Endothelial cell of umbilical vein (primary cell): ENCODE data around the gene PSMD3. TPM values are rescaled to one million over a fixed set of nuclear protein-coding genes. Genes with fewer than 3 reads are reported as not detected.

Experiments used
- BruUV-seq: library from RNA; stranded (reverse); fragments of 400-500 nt; replicated peaks from 2 replicates; lab custom pipeline; 2021; lab: Mats Ljungman, UMichigan
- CTCF ChIA-PET: fragments of 300-600, 350-600 bp; sonication (Branson Sonifier 250); formaldehyde crosslinking; loops from one replicate; lab custom pipeline; 2021; ENCODE audit warnings: antibody characterized with exemption, inconsistent platforms; lab: Charles Lee
- POLR2A ChIA-PET: fragments of 300-600, 350-600 bp; sonication (Branson Sonifier 250); formaldehyde crosslinking; loops from one replicate; lab custom pipeline; 2021; ENCODE audit warnings: antibody characterized with exemption, inconsistent platforms; lab: Charles Lee
- DNase-seq: peaks from one replicate; pipeline ENCODE4 v3.0.0-alpha.2; 2011; ENCODE audit warnings: low read depth, low spot score
- FAIRE-seq: peaks from 2 replicates; lab custom pipeline; 2011; peaks lifted over from hg19 to GRCh38; lab: Jason Lieb, UNC
- H2AFZ ChIP-seq: 2 replicates; pipeline ENCODE4 v1.6.0; 2012; ENCODE audit warnings: low read depth, low read length, control low read depth, inconsistent platforms
- H3K27ac ChIP-seq: 2 replicates; pipeline ENCODE4 v1.5.1; 2011; ENCODE audit warnings: low read depth, mild to moderate bottlenecking, control low read depth, low read length, moderate library complexity; ENCODE audit not compliant: insufficient read depth
- H3K27me3 ChIP-seq, 2 experiments: 2 replicates each; pipeline versions ENCODE4 v1.6.0 to v1.6.1; 2011; ENCODE audit warnings: low read length in 2 of 2, mixed read lengths in 1 of 2; ENCODE audit not compliant: control insufficient read depth in 2 of 2, insufficient read depth in 2 of 2
- H3K36me3 ChIP-seq, 2 experiments: 2 replicates in 1 of 2; 3 replicates in 1 of 2; pipeline ENCODE4 v1.5.1; 2011; ENCODE audit warnings: low read length in 2 of 2, mild to moderate bottlenecking in 1 of 2, moderate library complexity in 1 of 2; ENCODE audit not compliant: control insufficient read depth in 2 of 2, insufficient read depth in 2 of 2; ENCODE audit errors: extremely low read depth in 1 of 2
- H3K4me1 ChIP-seq: 3 replicates; pipeline ENCODE4 v1.5.1; 2011; ENCODE audit warnings: mild to moderate bottlenecking, low read length; ENCODE audit not compliant: control insufficient read depth, insufficient read depth; ENCODE audit errors: extremely low read depth
- H3K4me2 ChIP-seq: 2 replicates; pipeline ENCODE4 v1.6.1; 2011; ENCODE audit warnings: low read length, control low read depth, mixed read lengths; ENCODE audit not compliant: insufficient read depth
- H3K4me3 ChIP-seq, 3 experiments: fragments of 200-600 bp in 1 of 3; sonication (generic), shearing (Covaris generic) in 1 of 3; replicated peaks in 1 of 3; 2 replicates each; pipeline ENCODE4 v1.5.1; 2011 to 2016; ENCODE audit warnings: control low read depth in 3 of 3, low read length in 3 of 3, mild to moderate bottlenecking in 2 of 3, inconsistent platforms in 1 of 3, low read depth in 1 of 3, moderate library complexity in 1 of 3; ENCODE audit not compliant: insufficient read depth in 1 of 3
- H3K79me2 ChIP-seq: 2 replicates; pipeline ENCODE4 v1.6.0; 2012; ENCODE audit warnings: low read length, inconsistent platforms; ENCODE audit not compliant: control insufficient read depth, insufficient read depth
- H3K9ac ChIP-seq: replicated peaks from 2 replicates; pipeline ENCODE3; 2011; ENCODE audit warnings: low read length, control low read depth; ENCODE audit not compliant: insufficient read depth; ENCODE audit errors: extremely low read depth
- H3K9me1 ChIP-seq: replicated peaks from 3 replicates; pipeline ENCODE4 v1.6.0; 2011; ENCODE audit warnings: mild to moderate bottlenecking, low read length; ENCODE audit not compliant: control insufficient read depth, insufficient read depth; ENCODE audit errors: extremely low read depth
- H3K9me3 ChIP-seq: replicated peaks from 2 replicates; pipeline ENCODE4 v1.5.1; 2012; ENCODE audit warnings: low read length, inconsistent platforms; ENCODE audit not compliant: control insufficient read depth, insufficient read depth
- H4K20me1 ChIP-seq: replicated peaks from 2 replicates; pipeline ENCODE3; 2011; ENCODE audit warnings: mild to moderate bottlenecking, low read length; ENCODE audit not compliant: control insufficient read depth, insufficient read depth; ENCODE audit errors: extremely low read depth
- FOS ChIP-seq: IDR thresholded peaks from 2 replicates; pipeline ENCODE4 v1.6.1; 2011; ENCODE audit warnings: mild to moderate bottlenecking, low read length, moderate library complexity, borderline replicate concordance; ENCODE audit not compliant: insufficient read depth
- GATA2 ChIP-seq: IDR thresholded peaks from 2 replicates; pipeline ENCODE4 v1.7.0; 2011; ENCODE audit warnings: low read depth, mild to moderate bottlenecking, moderate library complexity, mixed read lengths, low read length; ENCODE audit not compliant: insufficient read length, insufficient read depth
- dilution Hi-C: fragments of 300-500 bp; cut with MboI; formaldehyde crosslinking; loops from one replicate; pipeline ENCODE4 v1.15.0; 2019; ENCODE audit warnings: low sequenced_read_pairs; ENCODE audit not compliant: extremely low pct_ligation_motif_present
- intact Hi-C: fragments of 100-400 bp; cut with micrococcal nuclease; formaldehyde crosslinking; loops from one replicate; pipeline ENCODE4 v1.10.0; 2022
- polyA plus RNA-seq, 4 experiments: library from polyadenylated mRNA; depleted of rRNA in 3 of 4; stranded (reverse) in 3 of 4; unstranded in 1 of 4; fragments of >200 nt; gene quantifications; 2 replicates each; pipeline versions ENCODE4 v1.2.1 to v1.2.3, GENCODE V29; 2011 to 2012; ENCODE audit warnings: missing spikeins in 1 of 4
- total RNA-seq: library from RNA; stranded (reverse); gene quantifications from 2 replicates; pipeline ENCODE4 v1.2.3, GENCODE V29; 2021
- TF ChIP-seq, protein P1 (sequence below), 2 donors: IDR thresholded peaks; 1 replicate in 1 of 2; 2 replicates in 1 of 2; pipeline ENCODE4 v1.5.1; 2011; ENCODE audit warnings: low read length in 2 of 2, mild to moderate bottlenecking in 2 of 2, moderate library complexity in 2 of 2, control low read depth in 1 of 2, inconsistent platforms in 1 of 2, low read depth in 1 of 2; ENCODE audit not compliant: insufficient read depth in 1 of 2; ENCODE audit errors: extremely low read depth in 1 of 2

PSMD3 gene
- total and polyA plus RNA-seq, 2 donors (not counting 3 experiments of a cell fraction or from before 2014, with no cell fraction given) = 120 to 136 TPM

DNA sequence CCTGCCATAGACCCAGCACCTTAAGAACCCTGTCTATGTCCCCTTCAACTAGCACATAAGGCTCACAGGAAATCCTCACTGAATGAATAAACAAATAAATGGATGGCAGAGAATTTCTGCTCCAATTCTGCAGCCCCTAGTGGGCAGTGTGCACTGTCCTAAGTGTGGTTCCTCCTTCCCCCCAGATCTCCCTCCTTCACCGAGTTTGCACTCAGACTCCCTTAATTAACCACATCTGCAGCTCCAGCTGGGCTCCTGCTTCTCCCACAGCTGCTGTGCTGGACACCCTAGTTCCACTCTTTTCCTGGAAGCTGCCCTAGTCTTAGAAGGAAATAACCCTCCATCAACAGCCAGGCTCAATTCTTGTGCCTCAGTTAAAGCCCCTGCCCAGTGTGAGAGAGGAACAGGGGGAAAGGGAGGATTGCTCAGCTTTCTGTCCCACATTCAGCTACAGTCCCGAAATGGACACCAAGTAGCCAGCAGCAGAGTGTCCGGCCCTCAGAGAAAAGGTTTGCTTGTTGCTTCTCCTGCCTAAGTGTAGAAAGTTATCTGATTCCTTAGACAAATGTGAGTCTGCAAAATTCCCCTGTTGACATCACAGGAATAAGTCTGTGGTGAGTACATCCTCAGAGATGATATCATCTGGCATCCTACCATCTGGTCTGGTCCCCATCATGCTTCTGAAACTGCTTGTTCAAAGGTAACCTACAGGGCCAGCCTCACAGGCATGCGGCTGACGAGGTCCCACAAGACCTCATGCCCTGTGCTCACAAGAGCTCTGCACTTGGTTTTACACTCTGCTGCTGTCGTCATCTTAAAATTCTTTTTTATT lies 40.8 kb upstream of the PSMD3 start:
- peaks cover 0 to 2% of the 10 kb centered on the region in 2 experiments for H3K27me3 ChIP-seq
- intact Hi-C loops = no loop called here
- no peak overlapping the region for H3K4me2 ChIP-seq
- H2AFZ ChIP-seq = no peak overlapping the region
- H4K20me1 ChIP-seq = no peaks in the 10 kb centered on the region
- H3K27ac ChIP-seq = no peak overlapping the region
- peaks cover 5% of the 10 kb centered on the region for H3K4me1 ChIP-seq
- H3K9ac ChIP-seq = no peak overlapping the region
- POLR2A ChIA-PET = interaction anchor here (0.5 kb wide), 1 partner anchor 205 kb away, joined by 7 read pairs; no protein-coding TSS in a partner anchor
- peak; percentile 31 for DNase-seq
- H3K36me3 ChIP-seq = no peaks in the 10 kb centered on the region
- BruUV-seq = no TSS peak
- no peak overlapping the region for H3K4me3 ChIP-seq
- dilution Hi-C loops = no loop called here
- no peaks in the 10 kb centered on the region for H3K79me2 ChIP-seq
- no peaks in the 10 kb centered on the region for H3K9me3 ChIP-seq
- H3K9me1 ChIP-seq = no peaks in the 10 kb centered on the region
- FAIRE-seq = no peak
- no peak for TF ChIP-seq FOS
- TF ChIP-seq GATA2 = no peak
- TF ChIP-seq, protein P1, sequence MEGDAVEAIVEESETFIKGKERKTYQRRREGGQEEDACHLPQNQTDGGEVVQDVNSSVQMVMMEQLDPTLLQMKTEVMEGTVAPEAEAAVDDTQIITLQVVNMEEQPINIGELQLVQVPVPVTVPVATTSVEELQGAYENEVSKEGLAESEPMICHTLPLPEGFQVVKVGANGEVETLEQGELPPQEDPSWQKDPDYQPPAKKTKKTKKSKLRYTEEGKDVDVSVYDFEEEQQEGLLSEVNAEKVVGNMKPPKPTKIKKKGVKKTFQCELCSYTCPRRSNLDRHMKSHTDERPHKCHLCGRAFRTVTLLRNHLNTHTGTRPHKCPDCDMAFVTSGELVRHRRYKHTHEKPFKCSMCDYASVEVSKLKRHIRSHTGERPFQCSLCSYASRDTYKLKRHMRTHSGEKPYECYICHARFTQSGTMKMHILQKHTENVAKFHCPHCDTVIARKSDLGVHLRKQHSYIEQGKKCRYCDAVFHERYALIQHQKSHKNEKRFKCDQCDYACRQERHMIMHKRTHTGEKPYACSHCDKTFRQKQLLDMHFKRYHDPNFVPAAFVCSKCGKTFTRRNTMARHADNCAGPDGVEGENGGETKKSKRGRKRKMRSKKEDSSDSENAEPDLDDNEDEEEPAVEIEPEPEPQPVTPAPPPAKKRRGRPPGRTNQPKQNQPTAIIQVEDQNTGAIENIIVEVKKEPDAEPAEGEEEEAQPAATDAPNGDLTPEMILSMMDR (IDR thresholded peaks at IDR 0.05; ENCODE audit: extremely low read depth in 1 of 2, insufficient read depth in 1 of 2, low read depth in 1 of 2, low read length in 2 of 2) = peak; percentile 38 to 46
- CTCF ChIA-PET = interaction anchor here (0.9 to 1.6 kb wide), 3 partner anchors 8 to 32 kb away, joined by 3 to 4 read pairs (median 4); no protein-coding TSS in a partner anchor
